DND-41 (cell line): ENCODE results near the gene LRP8.
"Not testable (repeated sequence)": the region's sequence is repeated elsewhere in the genome, so short reads cannot be mapped to it uniquely, and the experiment has no call there.

Experiments used
- EZH2 ChIP-seq: IDR thresholded peaks from 3 replicates; pipeline ENCODE4 v1.6.1; 2012; ENCODE audit warnings: borderline replicate concordance, low read depth, mild to moderate bottlenecking, moderate library complexity, low read length, inconsistent platforms; ENCODE audit not compliant: severe bottlenecking
- TF ChIP-seq, protein P1 (sequence below): IDR thresholded peaks from 2 replicates; pipeline ENCODE4 v1.5.1; 2012; ENCODE audit warnings: borderline replicate concordance, low read length, moderate library complexity, mild to moderate bottlenecking; ENCODE audit not compliant: poor library complexity, severe bottlenecking; ENCODE audit errors: extremely low read depth

GRCh38 chr1:53206083-53206685 is 121.7 kb downstream of the LRP8 start:
- TF ChIP-seq, protein P1, sequence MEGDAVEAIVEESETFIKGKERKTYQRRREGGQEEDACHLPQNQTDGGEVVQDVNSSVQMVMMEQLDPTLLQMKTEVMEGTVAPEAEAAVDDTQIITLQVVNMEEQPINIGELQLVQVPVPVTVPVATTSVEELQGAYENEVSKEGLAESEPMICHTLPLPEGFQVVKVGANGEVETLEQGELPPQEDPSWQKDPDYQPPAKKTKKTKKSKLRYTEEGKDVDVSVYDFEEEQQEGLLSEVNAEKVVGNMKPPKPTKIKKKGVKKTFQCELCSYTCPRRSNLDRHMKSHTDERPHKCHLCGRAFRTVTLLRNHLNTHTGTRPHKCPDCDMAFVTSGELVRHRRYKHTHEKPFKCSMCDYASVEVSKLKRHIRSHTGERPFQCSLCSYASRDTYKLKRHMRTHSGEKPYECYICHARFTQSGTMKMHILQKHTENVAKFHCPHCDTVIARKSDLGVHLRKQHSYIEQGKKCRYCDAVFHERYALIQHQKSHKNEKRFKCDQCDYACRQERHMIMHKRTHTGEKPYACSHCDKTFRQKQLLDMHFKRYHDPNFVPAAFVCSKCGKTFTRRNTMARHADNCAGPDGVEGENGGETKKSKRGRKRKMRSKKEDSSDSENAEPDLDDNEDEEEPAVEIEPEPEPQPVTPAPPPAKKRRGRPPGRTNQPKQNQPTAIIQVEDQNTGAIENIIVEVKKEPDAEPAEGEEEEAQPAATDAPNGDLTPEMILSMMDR = not testable (repeated sequence)
- not testable (repeated sequence) for TF ChIP-seq EZH2
